ENCODE results near the gene PPP1R9A. TPM values are rescaled to one million over a fixed set of nuclear protein-coding genes. Genes with fewer than 3 reads are reported as not detected.

Gene PPP1R9A
- total and polyA plus RNA-seq, 8 donors: 18.7 to 28.6 (median 24.3) TPM

DNA sequence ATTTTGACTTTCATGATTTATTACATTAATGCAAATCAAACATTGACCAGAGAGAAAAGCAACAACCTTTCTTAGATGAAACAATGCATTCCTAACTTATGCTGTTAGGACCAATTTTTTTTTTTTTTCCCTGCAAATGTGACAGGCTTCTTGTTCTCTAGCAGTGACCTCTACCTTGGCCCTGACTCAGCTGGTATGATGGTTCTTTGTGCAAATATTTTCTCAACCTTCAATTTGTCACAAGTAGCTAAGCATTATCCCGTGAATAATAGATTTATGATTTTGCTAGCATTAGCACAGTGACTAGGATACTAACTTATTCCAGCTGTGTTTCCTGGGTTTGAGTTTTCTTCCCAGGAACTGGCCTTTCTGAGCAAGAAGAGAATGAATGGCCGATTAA is 64.9 kb downstream of the PPP1R9A start:
- no peak for DNase-seq
- Histone ChIP-seq H3K36me3 (no peaks in the 10 kb centered on the region), H3K4me3 (no peak overlapping the region), H3K4me1 (peaks cover 0 to 19% of the 10 kb centered on the region in 2 donors), H3K27me3 (no peaks in the 10 kb centered on the region), H3K27ac (no peak overlapping the region), H3K9me3 (no peaks in the 10 kb centered on the region)
- TF ChIP-seq, protein P1, sequence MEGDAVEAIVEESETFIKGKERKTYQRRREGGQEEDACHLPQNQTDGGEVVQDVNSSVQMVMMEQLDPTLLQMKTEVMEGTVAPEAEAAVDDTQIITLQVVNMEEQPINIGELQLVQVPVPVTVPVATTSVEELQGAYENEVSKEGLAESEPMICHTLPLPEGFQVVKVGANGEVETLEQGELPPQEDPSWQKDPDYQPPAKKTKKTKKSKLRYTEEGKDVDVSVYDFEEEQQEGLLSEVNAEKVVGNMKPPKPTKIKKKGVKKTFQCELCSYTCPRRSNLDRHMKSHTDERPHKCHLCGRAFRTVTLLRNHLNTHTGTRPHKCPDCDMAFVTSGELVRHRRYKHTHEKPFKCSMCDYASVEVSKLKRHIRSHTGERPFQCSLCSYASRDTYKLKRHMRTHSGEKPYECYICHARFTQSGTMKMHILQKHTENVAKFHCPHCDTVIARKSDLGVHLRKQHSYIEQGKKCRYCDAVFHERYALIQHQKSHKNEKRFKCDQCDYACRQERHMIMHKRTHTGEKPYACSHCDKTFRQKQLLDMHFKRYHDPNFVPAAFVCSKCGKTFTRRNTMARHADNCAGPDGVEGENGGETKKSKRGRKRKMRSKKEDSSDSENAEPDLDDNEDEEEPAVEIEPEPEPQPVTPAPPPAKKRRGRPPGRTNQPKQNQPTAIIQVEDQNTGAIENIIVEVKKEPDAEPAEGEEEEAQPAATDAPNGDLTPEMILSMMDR (IDR thresholded peaks at IDR 0.05): no peak
- ATAC-seq: peak; percentile 61
- intact Hi-C loops (cut with DNase I): no loop called here

DNA sequence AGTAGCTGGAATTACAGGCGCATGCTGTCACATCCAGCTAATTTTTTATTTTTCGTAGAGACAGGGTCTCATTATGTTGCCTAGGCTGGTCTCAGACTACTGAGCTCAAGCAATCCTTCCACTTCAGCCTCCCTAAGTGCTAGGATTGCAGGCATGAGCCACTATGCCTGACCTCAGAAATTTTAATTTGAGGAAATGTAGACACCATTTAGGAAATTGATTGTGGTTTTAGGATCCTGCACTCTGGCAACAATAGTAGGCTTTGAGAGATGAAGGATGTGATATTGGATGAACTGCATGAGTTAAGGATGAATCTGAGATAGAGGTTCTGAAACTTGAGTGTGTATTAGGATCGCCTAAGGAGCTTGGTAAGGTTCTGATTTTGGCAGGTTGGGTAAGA is 66.5 kb downstream of the PPP1R9A start:
- H3K27ac ChIP-seq: no peak overlapping the region
- TF ChIP-seq, protein P1 (IDR thresholded peaks at IDR 0.05): no peak
- no peaks in the 10 kb centered on the region for H3K9me3 ChIP-seq
- ATAC-seq (no peak), DNase-seq (no peak)
- H3K27me3 ChIP-seq: no peaks in the 10 kb centered on the region
- no peak overlapping the region for H3K4me3 ChIP-seq
- peaks cover 0 to 22% of the 10 kb centered on the region in 2 donors for H3K4me1 ChIP-seq
- intact Hi-C loops (cut with DNase I): no loop called here
- no peaks in the 10 kb centered on the region for H3K36me3 ChIP-seq

GRCh38 chr7:94974423-94974822 is 67.0 kb downstream of the PPP1R9A start:
- peaks cover 0 to 22% of the 10 kb centered on the region in 2 donors for H3K4me1 ChIP-seq
- no peaks in the 10 kb centered on the region for H3K36me3 ChIP-seq
- H3K9me3 ChIP-seq: no peaks in the 10 kb centered on the region
- no peak overlapping the region for H3K27ac ChIP-seq
- H3K4me3 ChIP-seq: no peak overlapping the region
- ATAC-seq (no peak), DNase-seq (no peak)
- H3K27me3 ChIP-seq: no peaks in the 10 kb centered on the region
- intact Hi-C loops (cut with DNase I): no loop called here
- TF ChIP-seq, protein P1 (IDR thresholded peaks at IDR 0.05): no peak

- Histone ChIP-seq H3K27me3 (no peaks in the 10 kb centered on the region), H3K27ac (no peak overlapping the region), H3K9me3 (no peaks in the 10 kb centered on the region), H3K4me1 (peaks cover 0 to 22% of the 10 kb centered on the region in 2 donors), H3K36me3 (no peaks in the 10 kb centered on the region), H3K4me3 (no peak overlapping the region)
- DNase-seq: peak in 2 of 4 donors; percentile 41 to 48
- intact Hi-C loops (cut with DNase I): no loop called here
- TF ChIP-seq, protein P1 (IDR thresholded peaks at IDR 0.05): no peak
- peak; percentile 50 for ATAC-seq
Measured at GRCh38 chr7:94975336-94975735, 67.9 kb downstream of the PPP1R9A start.

- Histone ChIP-seq H3K4me3 (no peak overlapping the region), H3K27me3 (no peaks in the 10 kb centered on the region), H3K9me3 (peaks cover 0 to 3% of the 10 kb centered on the region in 2 donors), H3K27ac (no peak overlapping the region), H3K36me3 (no peaks in the 10 kb centered on the region), H3K4me1 (peaks cover 0 to 4% of the 10 kb centered on the region in 2 donors)
- TF ChIP-seq, protein P1 (IDR thresholded peaks at IDR 0.05): no peak
- ATAC-seq: peak; percentile 68
- no peak for DNase-seq
- intact Hi-C loops (cut with DNase I): no loop called here
Measured at GRCh38 chr7:94980418-94981142, 73.2 kb downstream of the PPP1R9A start.
